IPS DF 6.9 (cell line): Measurements from ENCODE around the gene CYP2W1.

ENCODE experiments used
- DNase-seq: peaks from one replicate; pipeline ENCODE4 v3.0.0-alpha.2; 2013; ENCODE audit warnings: low read depth, low spot score
- H3K27ac ChIP-seq: one replicate; pipeline ENCODE4 v1.5.1; 2013; ENCODE audit warnings: low read length, control low read depth
- H3K27me3 ChIP-seq: 2 replicates; pipeline ENCODE4 v1.6.1; 2013; ENCODE audit warnings: mild to moderate bottlenecking, low read length; ENCODE audit not compliant: control insufficient read depth, insufficient read depth
- H3K36me3 ChIP-seq: 2 replicates; pipeline ENCODE4 v1.6.1; 2013; ENCODE audit warnings: low read length; ENCODE audit not compliant: control insufficient read depth, insufficient read depth
- H3K4me1 ChIP-seq: 2 replicates; pipeline ENCODE4 v1.6.1; 2013; ENCODE audit warnings: low read length; ENCODE audit not compliant: control insufficient read depth, insufficient read depth
- H3K4me3 ChIP-seq: 2 replicates; pipeline ENCODE4 v1.5.1; 2013; ENCODE audit warnings: mild to moderate bottlenecking, low read length
- H3K9me3 ChIP-seq: 2 replicates; pipeline ENCODE4 v1.6.1; 2013; ENCODE audit warnings: low read length, inconsistent platforms; ENCODE audit not compliant: control insufficient read depth, insufficient read depth
- WGBS: extraction: QIAGEN DNeasy Blood & Tissue Kit; methylation state at CpG from one replicate; pipeline ENCODE4 v1.1.7; 2013; ENCODE audit warnings: mixed read lengths, missing lambda C conversion rate; ENCODE audit not compliant: insufficient read length, insufficient coverage; 5-methylcytosine and 5-hydroxymethylcytosine counted together

CYP2W1 gene

GRCh38 chr7:1012716-1013095 is 29.7 kb downstream of the CYP2W1 start:
- no peaks in the 10 kb centered on the region; the same call in 1 of the 2 replicates for H3K36me3 ChIP-seq
- H3K4me1 ChIP-seq = no peaks in the 10 kb centered on the region; the same call in 1 of the 2 replicates
- no peak overlapping the region for H3K27ac ChIP-seq
- no peak overlapping the region for H3K4me3 ChIP-seq
- no CpG with 5 or more reads among the region's 30 CpGs for WGBS
- no peak for DNase-seq
- H3K9me3 ChIP-seq = no peaks in the 10 kb centered on the region
- no peaks in the 10 kb centered on the region for H3K27me3 ChIP-seq

- no peaks in the 10 kb centered on the region; the same call in 1 of the 2 replicates for H3K36me3 ChIP-seq
- DNase-seq = no peak
- H3K27me3 ChIP-seq = no peaks in the 10 kb centered on the region
- H3K4me3 ChIP-seq = no peak overlapping the region
- no CpG with 5 or more reads among the region's 11 CpGs for WGBS
- H3K4me1 ChIP-seq = no peaks in the 10 kb centered on the region; the same call in 1 of the 2 replicates
- H3K27ac ChIP-seq = no peak overlapping the region
- no peaks in the 10 kb centered on the region for H3K9me3 ChIP-seq
Observed at GRCh38 chr7:1013581-1013980, 30.6 kb downstream of the CYP2W1 start.

GRCh38 chr7:1014681-1015080 is 31.7 kb downstream of the CYP2W1 start:
- no peak for DNase-seq
- no peaks in the 10 kb centered on the region; the same call in 1 of the 2 replicates for H3K4me1 ChIP-seq
- no peak overlapping the region for H3K27ac ChIP-seq
- no peaks in the 10 kb centered on the region for H3K27me3 ChIP-seq
- no peaks in the 10 kb centered on the region for H3K9me3 ChIP-seq
- H3K36me3 ChIP-seq = no peaks in the 10 kb centered on the region; the same call in 1 of the 2 replicates
- no peak overlapping the region for H3K4me3 ChIP-seq
- WGBS = no CpG with 5 or more reads among the region's 20 CpGs

- Histone ChIP-seq H3K36me3 (no peaks in the 10 kb centered on the region; the same call in 1 of the 2 replicates), H3K27ac (no peak overlapping the region), H3K27me3 (no peaks in the 10 kb centered on the region), H3K9me3 (no peaks in the 10 kb centered on the region), H3K4me1 (no peaks in the 10 kb centered on the region; the same call in 1 of the 2 replicates), H3K4me3 (no peak overlapping the region)
- DNase-seq = no peak
- no CpG with 5 or more reads among the region's 28 CpGs for WGBS
Observed at GRCh38 chr7:1015196-1016121, 32.5 kb downstream of the CYP2W1 start.

- no CpG with 5 or more reads among the region's 51 CpGs for WGBS
- Histone ChIP-seq H3K9me3 (no peaks in the 10 kb centered on the region), H3K36me3 (no peaks in the 10 kb centered on the region; the same call in 1 of the 2 replicates), H3K27ac (no peak overlapping the region), H3K27me3 (no peaks in the 10 kb centered on the region), H3K4me3 (no peak overlapping the region), H3K4me1 (no peaks in the 10 kb centered on the region; the same call in 1 of the 2 replicates)
- no peak for DNase-seq
Observed at GRCh38 chr7:1016577-1017531, 33.9 kb downstream of the CYP2W1 start.

GRCh38 chr7:1017586-1018333 is 34.8 kb downstream of the CYP2W1 start:
- no peak for DNase-seq
- Histone ChIP-seq H3K27me3 (no peaks in the 10 kb centered on the region), H3K27ac (no peak overlapping the region), H3K36me3 (no peaks in the 10 kb centered on the region; the same call in 1 of the 2 replicates), H3K9me3 (no peaks in the 10 kb centered on the region), H3K4me1 (no peaks in the 10 kb centered on the region; the same call in 1 of the 2 replicates), H3K4me3 (no peak overlapping the region)
- WGBS = no CpG with 5 or more reads among the region's 34 CpGs

- WGBS = no CpG with 5 or more reads among the region's 13 CpGs
- Histone ChIP-seq H3K4me1 (no peaks in the 10 kb centered on the region; the same call in 1 of the 2 replicates), H3K9me3 (no peaks in the 10 kb centered on the region), H3K36me3 (no peaks in the 10 kb centered on the region; the same call in 1 of the 2 replicates), H3K4me3 (no peak overlapping the region), H3K27me3 (no peaks in the 10 kb centered on the region), H3K27ac (no peak overlapping the region)
- no peak for DNase-seq
Observed at GRCh38 chr7:1018334-1018695, 35.3 kb downstream of the CYP2W1 start.

GRCh38 chr7:1019255-1019785 is 36.3 kb downstream of the CYP2W1 start:
- no peaks in the 10 kb centered on the region; the same call in 1 of the 2 replicates for H3K4me1 ChIP-seq
- H3K36me3 ChIP-seq = no peaks in the 10 kb centered on the region; the same call in 1 of the 2 replicates
- H3K9me3 ChIP-seq = no peaks in the 10 kb centered on the region
- no peak overlapping the region for H3K27ac ChIP-seq
- no peak for DNase-seq
- no CpG with 5 or more reads among the region's 14 CpGs for WGBS
- H3K4me3 ChIP-seq = no peak overlapping the region
- no peaks in the 10 kb centered on the region for H3K27me3 ChIP-seq

- no peaks in the 10 kb centered on the region for H3K27me3 ChIP-seq
- DNase-seq = no peak
- H3K9me3 ChIP-seq = no peaks in the 10 kb centered on the region
- WGBS = no CpG with 5 or more reads among the region's 42 CpGs
- H3K4me1 ChIP-seq = no peaks in the 10 kb centered on the region; the same call in 1 of the 2 replicates
- H3K36me3 ChIP-seq = no peaks in the 10 kb centered on the region; the same call in 1 of the 2 replicates
- no peak overlapping the region for H3K27ac ChIP-seq
- H3K4me3 ChIP-seq = no peak overlapping the region
Observed at GRCh38 chr7:1019789-1020610, 37.0 kb downstream of the CYP2W1 start.
